ENCODE measurements around the gene AK8.

DNA sequence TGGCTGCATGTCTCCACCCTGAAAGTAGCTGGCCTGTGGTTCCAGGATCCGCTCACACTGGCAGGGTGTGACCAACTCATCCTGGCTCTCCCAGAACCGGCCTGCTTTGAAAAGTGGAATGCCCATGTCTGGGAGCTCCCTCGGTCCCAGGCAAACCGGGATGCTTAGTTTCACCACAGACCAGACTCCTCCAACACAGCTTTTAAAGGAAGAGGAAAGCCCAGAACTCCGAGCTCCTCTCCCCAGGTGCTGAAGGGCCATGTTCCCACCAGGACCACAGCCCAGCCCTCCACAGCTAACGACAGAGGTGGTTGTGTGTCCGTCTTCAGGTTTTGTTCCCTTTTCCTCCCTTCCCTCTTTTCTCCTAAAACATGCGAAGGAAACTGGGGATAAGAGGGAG, 169.8 kb downstream of the AK8 start:
- TF ChIP-seq TCF7L2 (IDR thresholded peaks at IDR 0.05; ENCODE audit: borderline replicate concordance, extremely low read depth, insufficient read depth, insufficient read length), result no peak
- TF ChIP-seq EZH2phosphoT487 (IDR thresholded peaks at IDR 0.05; ENCODE audit: borderline replicate concordance), result no peak
- TF ChIP-seq, protein P1, sequence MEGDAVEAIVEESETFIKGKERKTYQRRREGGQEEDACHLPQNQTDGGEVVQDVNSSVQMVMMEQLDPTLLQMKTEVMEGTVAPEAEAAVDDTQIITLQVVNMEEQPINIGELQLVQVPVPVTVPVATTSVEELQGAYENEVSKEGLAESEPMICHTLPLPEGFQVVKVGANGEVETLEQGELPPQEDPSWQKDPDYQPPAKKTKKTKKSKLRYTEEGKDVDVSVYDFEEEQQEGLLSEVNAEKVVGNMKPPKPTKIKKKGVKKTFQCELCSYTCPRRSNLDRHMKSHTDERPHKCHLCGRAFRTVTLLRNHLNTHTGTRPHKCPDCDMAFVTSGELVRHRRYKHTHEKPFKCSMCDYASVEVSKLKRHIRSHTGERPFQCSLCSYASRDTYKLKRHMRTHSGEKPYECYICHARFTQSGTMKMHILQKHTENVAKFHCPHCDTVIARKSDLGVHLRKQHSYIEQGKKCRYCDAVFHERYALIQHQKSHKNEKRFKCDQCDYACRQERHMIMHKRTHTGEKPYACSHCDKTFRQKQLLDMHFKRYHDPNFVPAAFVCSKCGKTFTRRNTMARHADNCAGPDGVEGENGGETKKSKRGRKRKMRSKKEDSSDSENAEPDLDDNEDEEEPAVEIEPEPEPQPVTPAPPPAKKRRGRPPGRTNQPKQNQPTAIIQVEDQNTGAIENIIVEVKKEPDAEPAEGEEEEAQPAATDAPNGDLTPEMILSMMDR (IDR thresholded peaks at IDR 0.05 in 2 of 3, conservative IDR thresholded peaks at IDR 0.05 in 1 of 3; ENCODE audit: borderline replicate concordance in 1 of 3, insufficient read depth in 1 of 3, low read depth in 2 of 3, low read length in 2 of 3), result no peak
- no peak for TF ChIP-seq CEBPB (IDR thresholded peaks at IDR 0.05; ENCODE audit: low read depth)
- TF ChIP-seq EGR1 (IDR thresholded peaks at IDR 0.05; ENCODE audit: low read depth), result no peak
- no peak for TF ChIP-seq POLR2AphosphoS5 (IDR thresholded peaks at IDR 0.05; ENCODE audit: low read depth, low read length)
- no peak for TF ChIP-seq EZH2 (IDR thresholded peaks at IDR 0.05)
- TF ChIP-seq, protein P2, sequence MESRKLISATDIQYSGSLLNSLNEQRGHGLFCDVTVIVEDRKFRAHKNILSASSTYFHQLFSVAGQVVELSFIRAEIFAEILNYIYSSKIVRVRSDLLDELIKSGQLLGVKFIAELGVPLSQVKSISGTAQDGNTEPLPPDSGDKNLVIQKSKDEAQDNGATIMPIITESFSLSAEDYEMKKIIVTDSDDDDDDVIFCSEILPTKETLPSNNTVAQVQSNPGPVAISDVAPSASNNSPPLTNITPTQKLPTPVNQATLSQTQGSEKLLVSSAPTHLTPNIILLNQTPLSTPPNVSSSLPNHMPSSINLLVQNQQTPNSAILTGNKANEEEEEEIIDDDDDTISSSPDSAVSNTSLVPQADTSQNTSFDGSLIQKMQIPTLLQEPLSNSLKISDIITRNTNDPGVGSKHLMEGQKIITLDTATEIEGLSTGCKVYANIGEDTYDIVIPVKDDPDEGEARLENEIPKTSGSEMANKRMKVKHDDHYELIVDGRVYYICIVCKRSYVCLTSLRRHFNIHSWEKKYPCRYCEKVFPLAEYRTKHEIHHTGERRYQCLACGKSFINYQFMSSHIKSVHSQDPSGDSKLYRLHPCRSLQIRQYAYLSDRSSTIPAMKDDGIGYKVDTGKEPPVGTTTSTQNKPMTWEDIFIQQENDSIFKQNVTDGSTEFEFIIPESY (IDR thresholded peaks at IDR 0.05; ENCODE audit: extremely low read depth, insufficient replicate concordance, low read length), result no peak
- no peak for TF ChIP-seq SIN3A (IDR thresholded peaks at IDR 0.05; ENCODE audit: low read depth)
